ENCODE data around the gene CDC42EP5. TPM values are rescaled to one million over a fixed set of nuclear protein-coding genes. Genes with fewer than 3 reads are reported as not detected.

The CDC42EP5 gene
- total RNA-seq, 4 donors from 2014 or later: 6.0 to 39.4 (median 9.8) TPM

GRCh38 chr19:54433697-54434096 is 39.4 kb downstream of the CDC42EP5 start:
- WGBS, 2 donors: 73 to 86% methylated on average over 5 of the region's 5 CpGs
- Histone ChIP-seq H3K27me3 (peaks cover 4 to 45% (median 16%) of the 10 kb centered on the region in 4 donors), H3K9me3 (no peaks in the 10 kb centered on the region), H3K4me1 (peaks cover 19 to 56% (median 26%) of the 10 kb centered on the region in 3 donors), H3K36me3 (no peaks in the 10 kb centered on the region), H3K4me3 (no peak overlapping the region), H3K27ac (no peak overlapping the region)
- DNase-seq: no peak
- intact Hi-C loops (cut with DNase I): no loop called here
- TF ChIP-seq POLR2A (IDR thresholded peaks at IDR 0.05) (no peak), CTCF (IDR thresholded peaks at IDR 0.05) (no peak)

- Histone ChIP-seq H3K27me3 (peaks cover 4 to 56% (median 16%) of the 10 kb centered on the region in 4 donors), H3K4me1 (peaks cover 19 to 53% (median 26%) of the 10 kb centered on the region in 3 donors), H3K4me3 (no peak overlapping the region), H3K36me3 (no peaks in the 10 kb centered on the region), H3K27ac (peak overlapping the region in 2 of 4 donors; percentile 26 to 38), H3K9me3 (no peaks in the 10 kb centered on the region)
- no peak for DNase-seq
- intact Hi-C loops (cut with DNase I): no loop called here
- TF ChIP-seq CTCF (IDR thresholded peaks at IDR 0.05) (no peak), POLR2A (IDR thresholded peaks at IDR 0.05) (no peak)
- 49 to 59% methylated on average over 9 of the region's 10 CpGs for WGBS, 2 donors
Measured at GRCh38 chr19:54432144-54432738, 40.9 kb downstream of the CDC42EP5 start.

DNA sequence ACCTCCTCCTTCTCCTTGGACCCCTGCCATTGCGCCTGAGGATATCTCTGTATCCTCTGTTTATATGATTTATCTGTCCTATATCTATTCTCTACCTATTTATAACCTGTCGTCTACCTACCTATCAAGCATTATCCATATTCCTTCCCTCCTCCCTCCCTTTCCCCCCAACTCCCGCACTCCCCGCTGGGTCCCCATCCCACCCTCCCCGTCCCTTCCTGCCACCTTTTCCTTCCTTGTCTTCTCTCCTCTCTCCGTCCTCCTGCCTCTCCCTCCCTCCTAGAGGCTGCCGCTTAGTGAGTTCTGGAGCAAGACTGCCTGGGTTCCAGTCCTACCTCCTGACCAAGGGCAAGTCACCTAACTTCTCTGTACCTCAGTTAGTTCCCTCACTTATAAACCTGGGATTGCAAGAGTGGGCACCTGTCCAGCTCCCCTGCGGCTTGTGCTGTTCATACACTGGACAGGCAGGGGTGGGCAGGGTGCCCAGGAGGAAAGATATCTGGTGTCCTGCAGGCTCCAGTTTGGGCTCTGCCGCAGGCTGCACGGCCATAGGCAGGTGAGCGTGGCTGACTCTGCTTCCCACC is 41.7 kb downstream of the CDC42EP5 start:
- Histone ChIP-seq H3K36me3 (no peaks in the 10 kb centered on the region), H3K27ac (peak overlapping the region in 2 of 4 donors; percentile 26 to 38), H3K27me3 (peaks cover 4 to 62% (median 16%) of the 10 kb centered on the region in 4 donors), H3K4me3 (peak overlapping the region in 3 of 4 donors; percentile 32 to 56 (median 36)), H3K4me1 (peaks cover 19 to 53% (median 26%) of the 10 kb centered on the region in 3 donors), H3K9me3 (no peaks in the 10 kb centered on the region)
- WGBS, 2 donors: 8 to 9% methylated on average over 7 of the region's 11 CpGs
- TF ChIP-seq CTCF (IDR thresholded peaks at IDR 0.05) (no peak), POLR2A (IDR thresholded peaks at IDR 0.05) (no peak)
- DNase-seq: no peak
- intact Hi-C loops (cut with DNase I): no loop called here

- H3K4me3 ChIP-seq: peak overlapping the region in 3 of 4 donors; percentile 32 to 56 (median 36)
- intact Hi-C loops (cut with DNase I): no loop called here
- peak in 2 of 6 experiments; percentile 5 to 14 for TF ChIP-seq CTCF (IDR thresholded peaks at IDR 0.05)
- no peak for TF ChIP-seq POLR2A (IDR thresholded peaks at IDR 0.05)
- peaks cover 4 to 70% (median 16%) of the 10 kb centered on the region in 4 donors for H3K27me3 ChIP-seq
- DNase-seq: no peak
- WGBS, 2 donors: 7 to 17% methylated on average over 10 to 14 of the region's 43 CpGs
- peak overlapping the region in 1 of 4 donors; percentile 38 for H3K27ac ChIP-seq
- no peaks in the 10 kb centered on the region for H3K36me3 ChIP-seq
- H3K4me1 ChIP-seq: peaks cover 16 to 47% (median 26%) of the 10 kb centered on the region in 3 donors
- no peaks in the 10 kb centered on the region for H3K9me3 ChIP-seq
Measured at GRCh38 chr19:54430306-54431254, 42.5 kb downstream of the CDC42EP5 start.

All from esophagus squamous epithelium (tissue), 5 donors.